BLaER1 treated with 17β-estradiol and CSF1 and Interleukin-3, amounts not matched to agents 10 nM and 100 nM (cell line): ENCODE results near the gene JMJD1C.

Experiments used
- H3K27ac ChIP-seq, 11 experiments: shearing (Covaris generic); formaldehyde crosslinking; 2 replicates each; pipeline ENCODE4 v1.8.1; 2022
- H3K27me3 ChIP-seq, 11 experiments: shearing (Covaris generic); formaldehyde crosslinking; 2 replicates each; pipeline ENCODE4 v1.8.1; 2022
- H3K36me3 ChIP-seq, 11 experiments: shearing (Covaris generic); formaldehyde crosslinking; 2 replicates each; pipeline ENCODE4 v1.8.1; 2022
- H3K4me1 ChIP-seq, 10 experiments: shearing (Covaris generic); formaldehyde crosslinking; 2 replicates each; pipeline ENCODE4 v1.8.1; 2022
- H3K4me2 ChIP-seq, 11 experiments: shearing (Covaris generic); formaldehyde crosslinking; 2 replicates each; pipeline ENCODE4 v1.8.1; 2022
- H3K4me3 ChIP-seq, 10 experiments: shearing (Covaris generic); formaldehyde crosslinking; 2 replicates each; pipeline ENCODE4 v1.8.1; 2022
- H3K9ac ChIP-seq, 11 experiments: shearing (Covaris generic); formaldehyde crosslinking; 2 replicates each; pipeline ENCODE4 v1.8.1; 2022
- H3K9me3 ChIP-seq, 11 experiments: shearing (Covaris generic); formaldehyde crosslinking; replicated peaks in 1 of 11; 2 replicates each; pipeline ENCODE4 v1.8.1; 2022
- H4K20me1 ChIP-seq, 11 experiments: shearing (Covaris generic); formaldehyde crosslinking; 2 replicates each; pipeline ENCODE4 v1.8.1; 2022
- Cebpa-rat ChIP-seq, 11 experiments: shearing (Covaris generic); IDR thresholded peaks; 2 replicates each; pipeline ENCODE4 v1.8.1; 2022

The JMJD1C gene

GRCh38 chr10:63255316-63255715, 210.5 kb downstream of the JMJD1C start:
- TF ChIP-seq Cebpa-rat (IDR thresholded peaks at IDR 0.05): no peak
- Histone ChIP-seq H3K9me3 (peaks cover 0 to 23% (median 5%) of the 10 kb centered on the region in 11 experiments; a peak in 7 of 22 replicates), H3K4me2 (peak overlapping the region in 8 of 11 experiments; percentile 72 to 96 (median 90); a peak in 15 of 22 replicates), H3K27ac (peak overlapping the region in 10 of 11 experiments; percentile 58 to 94 (median 90); a peak in 19 of 22 replicates), H3K27me3 (no peaks in the 10 kb centered on the region), H3K4me1 (peaks cover 44 to 88% (median 78%) of the 10 kb centered on the region in 10 experiments), H3K9ac (peak overlapping the region in 5 of 11 experiments; percentile 44 to 81 (median 63); a peak in 8 of 22 replicates), H4K20me1 (peaks cover under 1 to 32% (median 25%) of the 10 kb centered on the region in 11 experiments; a peak in 13 of 22 replicates), H3K36me3 (peaks cover 0 to 88% (median 73%) of the 10 kb centered on the region in 11 experiments; a peak in 21 of 22 replicates), H3K4me3 (peak overlapping the region in 2 of 10 experiments; percentile 23 to 32; a peak in 2 of 20 replicates)

- H3K4me1 ChIP-seq: peaks cover 21 to 66% (median 55%) of the 10 kb centered on the region in 10 experiments
- H3K36me3 ChIP-seq: peaks cover 19 to 88% (median 80%) of the 10 kb centered on the region in 11 experiments
These were observed 212.7 kb downstream of the JMJD1C start for GRCh38 chr10:63253040-63253439.

GRCh38 chr10:63252095-63252762, 213.5 kb downstream of the JMJD1C start:
- Histone ChIP-seq H3K4me1 (peaks cover 14 to 66% (median 47%) of the 10 kb centered on the region in 10 experiments), H3K9ac (no peak overlapping the region), H3K4me3 (no peak overlapping the region), H3K4me2 (peak overlapping the region in 6 of 11 experiments; percentile 58 to 96 (median 92); a peak in 8 of 22 replicates), H3K27me3 (no peaks in the 10 kb centered on the region), H3K9me3 (peaks cover 0 to 54% (median 33%) of the 10 kb centered on the region in 11 experiments; a peak in 19 of 22 replicates), H3K27ac (peak overlapping the region in 5 of 11 experiments; percentile 5 to 40 (median 16); a peak in 8 of 22 replicates), H3K36me3 (peaks cover 23 to 88% (median 84%) of the 10 kb centered on the region in 11 experiments), H4K20me1 (peaks cover 6 to 52% (median 43%) of the 10 kb centered on the region in 11 experiments; a peak in 13 of 22 replicates)
- TF ChIP-seq Cebpa-rat (IDR thresholded peaks at IDR 0.05): no peak

More at GRCh38 chr10:63253040-63253439, 212.7 kb downstream of the JMJD1C start:
- Histone ChIP-seq H3K4me2 (peak overlapping the region in 9 of 11 experiments; percentile 2 to 96 (median 83); a peak in 12 of 22 replicates), H3K9me3 (peaks cover 0 to 46% (median 25%) of the 10 kb centered on the region in 11 experiments; a peak in 19 of 22 replicates), H3K9ac (no peak overlapping the region), H3K27me3 (no peaks in the 10 kb centered on the region), H4K20me1 (peaks cover 6 to 49% (median 42%) of the 10 kb centered on the region in 11 experiments; a peak in 13 of 22 replicates), H3K4me3 (0 out of 20 replicates have a peak overlapping the region, but pooled peaks of 1 of the 10 experiments have one; percentile 33), H3K27ac (peak overlapping the region in 6 of 11 experiments; percentile 5 to 94 (median 56); a peak in 7 of 22 replicates)
- no peak for TF ChIP-seq Cebpa-rat (IDR thresholded peaks at IDR 0.05)

- no peak overlapping the region for H3K9ac ChIP-seq
- H3K27ac ChIP-seq: no peak overlapping the region
- H3K4me2 ChIP-seq: no peak overlapping the region
- no peak for TF ChIP-seq Cebpa-rat (IDR thresholded peaks at IDR 0.05)
- peaks cover 0 to 46% (median 30%) of the 10 kb centered on the region in 10 experiments; a peak in 15 of 20 replicates for H3K4me1 ChIP-seq
- peaks cover 6 to 70% (median 46%) of the 10 kb centered on the region in 11 experiments; a peak in 13 of 22 replicates for H4K20me1 ChIP-seq
- H3K36me3 ChIP-seq: peaks cover 28 to 100% (median 95%) of the 10 kb centered on the region in 11 experiments
- no peaks in the 10 kb centered on the region for H3K27me3 ChIP-seq
- H3K4me3 ChIP-seq: no peak overlapping the region
- peaks cover 12 to 74% (median 55%) of the 10 kb centered on the region in 11 experiments; a peak in 21 of 22 replicates for H3K9me3 ChIP-seq
These were observed 215.7 kb downstream of the JMJD1C start for GRCh38 chr10:63250032-63250431.

- Histone ChIP-seq H4K20me1 (peaks cover 19 to 90% (median 56%) of the 10 kb centered on the region in 11 experiments), H3K36me3 (peaks cover 28 to 95% (median 88%) of the 10 kb centered on the region in 11 experiments), H3K4me2 (peak overlapping the region in 1 of 11 experiments; percentile 26; a peak in 1 of 22 replicates), H3K9me3 (peaks cover 12 to 65% (median 53%) of the 10 kb centered on the region in 11 experiments; a peak in 21 of 22 replicates), H3K4me1 (peaks cover 18 to 45% (median 30%) of the 10 kb centered on the region in 10 experiments), H3K4me3 (no peak overlapping the region; a peak in 1 of 20 replicates), H3K9ac (no peak overlapping the region), H3K27ac (no peak overlapping the region), H3K27me3 (no peaks in the 10 kb centered on the region)
- TF ChIP-seq Cebpa-rat (IDR thresholded peaks at IDR 0.05): no peak
These were observed 218.0 kb downstream of the JMJD1C start for GRCh38 chr10:63247771-63248170.

- Histone ChIP-seq H3K27ac (no peak overlapping the region), H3K9ac (no peak overlapping the region), H3K4me1 (peaks cover 32 to 45% (median 36%) of the 10 kb centered on the region in 10 experiments), H3K4me2 (no peak overlapping the region), H3K27me3 (no peaks in the 10 kb centered on the region), H3K9me3 (peaks cover 12 to 65% (median 53%) of the 10 kb centered on the region in 11 experiments; a peak in 21 of 22 replicates), H3K36me3 (peaks cover 28 to 88% (median 74%) of the 10 kb centered on the region in 11 experiments), H3K4me3 (no peak overlapping the region), H4K20me1 (peaks cover 33 to 90% (median 57%) of the 10 kb centered on the region in 11 experiments)
- no peak for TF ChIP-seq Cebpa-rat (IDR thresholded peaks at IDR 0.05)
These were observed 219.4 kb downstream of the JMJD1C start for GRCh38 chr10:63246356-63246755.

- Histone ChIP-seq H3K27ac (peak overlapping the region in 10 of 11 experiments; percentile 21 to 68 (median 54); a peak in 18 of 22 replicates), H3K4me2 (peak overlapping the region; percentile 75 to 97 (median 91)), H3K9ac (peak overlapping the region in 6 of 11 experiments; percentile 18 to 50 (median 29); a peak in 6 of 22 replicates), H3K4me1 (peaks cover 43 to 82% (median 73%) of the 10 kb centered on the region in 10 experiments), H3K9me3 (peaks cover 12 to 25% (median 19%) of the 10 kb centered on the region in 11 experiments; a peak in 21 of 22 replicates), H3K4me3 (peak overlapping the region in 7 of 10 experiments; percentile 7 to 46 (median 41); a peak in 11 of 20 replicates), H4K20me1 (peaks cover 51 to 98% (median 79%) of the 10 kb centered on the region in 11 experiments), H3K27me3 (no peaks in the 10 kb centered on the region), H3K36me3 (peaks cover 5 to 60% (median 39%) of the 10 kb centered on the region in 11 experiments; a peak in 21 of 22 replicates)
- TF ChIP-seq Cebpa-rat (IDR thresholded peaks at IDR 0.05): no peak
These were observed 223.9 kb downstream of the JMJD1C start for GRCh38 chr10:63241841-63242281.

- TF ChIP-seq Cebpa-rat (IDR thresholded peaks at IDR 0.05): no peak
- peak overlapping the region in 9 of 11 experiments; percentile 2 to 97 (median 91); a peak in 10 of 22 replicates for H3K4me2 ChIP-seq
- peak overlapping the region in 8 of 11 experiments; percentile 38 to 68 (median 52); a peak in 10 of 22 replicates for H3K27ac ChIP-seq
- H4K20me1 ChIP-seq: peaks cover 54 to 100% (median 90%) of the 10 kb centered on the region in 11 experiments
- H3K4me3 ChIP-seq: no peak overlapping the region
- peaks cover 5 to 50% (median 28%) of the 10 kb centered on the region in 11 experiments; a peak in 21 of 22 replicates for H3K36me3 ChIP-seq
- peaks cover 6 to 15% (median 8%) of the 10 kb centered on the region in 11 experiments; a peak in 21 of 22 replicates for H3K9me3 ChIP-seq
- no peak overlapping the region for H3K9ac ChIP-seq
- H3K27me3 ChIP-seq: no peaks in the 10 kb centered on the region
- peaks cover 51 to 92% (median 81%) of the 10 kb centered on the region in 10 experiments for H3K4me1 ChIP-seq
These were observed 225.0 kb downstream of the JMJD1C start for GRCh38 chr10:63240807-63241206.
